ENCODE measurements around the gene UBAP2.

DNA sequence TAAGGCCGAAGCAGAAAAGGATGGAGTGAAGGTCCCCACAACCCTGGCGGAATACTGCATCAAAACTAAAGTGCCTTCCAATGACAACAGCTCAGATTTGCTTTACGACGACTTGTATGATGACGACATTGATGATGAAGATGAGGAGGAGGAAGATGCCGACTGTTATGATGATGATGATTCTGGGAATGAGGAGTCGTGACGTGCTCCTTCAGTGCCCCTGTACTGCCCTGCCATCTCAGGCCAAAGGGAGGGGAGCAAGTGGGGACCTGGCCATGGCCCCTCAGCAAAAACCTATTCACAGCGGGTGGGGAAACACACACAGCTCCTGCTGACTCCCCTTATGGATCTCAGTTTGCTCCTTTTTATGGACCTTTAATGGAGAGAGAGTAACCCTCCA lies 131.7 kb downstream of the UBAP2 start:
- TF ChIP-seq, protein P1, sequence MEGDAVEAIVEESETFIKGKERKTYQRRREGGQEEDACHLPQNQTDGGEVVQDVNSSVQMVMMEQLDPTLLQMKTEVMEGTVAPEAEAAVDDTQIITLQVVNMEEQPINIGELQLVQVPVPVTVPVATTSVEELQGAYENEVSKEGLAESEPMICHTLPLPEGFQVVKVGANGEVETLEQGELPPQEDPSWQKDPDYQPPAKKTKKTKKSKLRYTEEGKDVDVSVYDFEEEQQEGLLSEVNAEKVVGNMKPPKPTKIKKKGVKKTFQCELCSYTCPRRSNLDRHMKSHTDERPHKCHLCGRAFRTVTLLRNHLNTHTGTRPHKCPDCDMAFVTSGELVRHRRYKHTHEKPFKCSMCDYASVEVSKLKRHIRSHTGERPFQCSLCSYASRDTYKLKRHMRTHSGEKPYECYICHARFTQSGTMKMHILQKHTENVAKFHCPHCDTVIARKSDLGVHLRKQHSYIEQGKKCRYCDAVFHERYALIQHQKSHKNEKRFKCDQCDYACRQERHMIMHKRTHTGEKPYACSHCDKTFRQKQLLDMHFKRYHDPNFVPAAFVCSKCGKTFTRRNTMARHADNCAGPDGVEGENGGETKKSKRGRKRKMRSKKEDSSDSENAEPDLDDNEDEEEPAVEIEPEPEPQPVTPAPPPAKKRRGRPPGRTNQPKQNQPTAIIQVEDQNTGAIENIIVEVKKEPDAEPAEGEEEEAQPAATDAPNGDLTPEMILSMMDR (IDR thresholded peaks at IDR 0.05) = no peak
- TF ChIP-seq POLR2A (IDR thresholded peaks at IDR 0.05) = no peak
- no peak for TF ChIP-seq POLR2AphosphoS5 (IDR thresholded peaks at IDR 0.05)

Data from breast epithelium (tissue), 3 donors.